OCI-LY3 (cell line): ENCODE measurements around the gene MACF1.

Experiments
- H2AFZ ChIP-seq: fragments of 200-600, 300-600 bp; shearing (Covaris generic); 2 replicates; pipeline ENCODE4 v1.6.0; 2014; ENCODE audit warnings: antibody characterized with exemption, low read depth, low read length
- H3K27ac ChIP-seq: fragments of 200-600, 300-600 bp; sonication (generic); 2 replicates; pipeline ENCODE4 v1.5.1; 2014; ENCODE audit warnings: mild to moderate bottlenecking, low read length, moderate library complexity, mixed read lengths
- H3K27me3 ChIP-seq: fragments of 200-600, 300-600 bp; sonication (generic); 2 replicates; pipeline ENCODE4 v1.6.1; 2014; ENCODE audit warnings: low read depth, low read length, mixed read lengths
- H3K36me3 ChIP-seq: fragments of 200-600, 300-600 bp; sonication (generic); replicated peaks from 2 replicates; pipeline ENCODE3; 2014; ENCODE audit warnings: low read depth, low read length, mixed read lengths
- H3K4me1 ChIP-seq: fragments of 300-600, 200-600 bp; sonication (generic); 2 replicates; pipeline ENCODE4 v1.6.1; 2014; ENCODE audit warnings: low read length, mixed read lengths
- H3K4me2 ChIP-seq: fragments of 200-600, 300-600 bp; sonication (generic); 2 replicates; pipeline ENCODE4 v1.6.1; 2014; ENCODE audit warnings: low read length, mixed read lengths
- H3K4me3 ChIP-seq: fragments of 300-600, 200-600 bp; sonication (generic); 2 replicates; pipeline ENCODE4 v1.5.1; 2014; ENCODE audit warnings: antibody characterized with exemption, mild to moderate bottlenecking, low read length, moderate library complexity
- H3K79me2 ChIP-seq: fragments of 300-600, 200-600 bp; shearing (Covaris generic); 2 replicates; pipeline ENCODE4 v1.6.1; 2014; ENCODE audit warnings: mild to moderate bottlenecking, low read length, mixed read lengths
- H3K9ac ChIP-seq: fragments of 300-600, 200-600 bp; shearing (Covaris generic); 2 replicates; pipeline ENCODE4 v1.6.0; 2014; ENCODE audit warnings: mild to moderate bottlenecking, low read length, moderate library complexity
- H3K9me3 ChIP-seq: fragments of 200-600, 300-600 bp; shearing (Covaris generic); 2 replicates; pipeline ENCODE4 v1.6.1; 2014; ENCODE audit warnings: low read length, mixed read lengths; ENCODE audit not compliant: insufficient read depth
- H4K20me1 ChIP-seq: fragments of 200-600, 300-600 bp; sonication (generic); 2 replicates; pipeline ENCODE4 v1.6.1; 2016; ENCODE audit warnings: low read length, mixed read lengths; ENCODE audit not compliant: insufficient read depth
- CTCF ChIP-seq: fragments of 200-600, 300-600 bp; sonication (generic); IDR thresholded peaks from 2 replicates; pipeline ENCODE4 v1.5.1; 2014; ENCODE audit warnings: antibody characterized with exemption, low read length, low read depth
- EZH2phosphoT487 ChIP-seq: fragments of 200-600 bp; shearing (Covaris generic); IDR thresholded peaks from 2 replicates; pipeline ENCODE4 v1.6.1; 2018; ENCODE audit warnings: antibody characterized with exemption, mixed run types, low read depth

MACF1 gene

GRCh38 chr1:39331647-39332046, 127.2 kb downstream of the MACF1 start:
- Histone ChIP-seq H3K9me3 (no peaks in the 10 kb centered on the region), H3K36me3 (peaks cover 7% of the 10 kb centered on the region), H2AFZ (no peak overlapping the region), H4K20me1 (no peaks in the 10 kb centered on the region), H3K27ac (no peak overlapping the region), H3K4me2 (no peak overlapping the region), H3K79me2 (no peaks in the 10 kb centered on the region), H3K27me3 (no peaks in the 10 kb centered on the region), H3K4me3 (no peak overlapping the region), H3K9ac (no peak overlapping the region), H3K4me1 (no peaks in the 10 kb centered on the region)
- no peak for TF ChIP-seq CTCF
- no peak for TF ChIP-seq EZH2phosphoT487

- no peaks in the 10 kb centered on the region for H3K27me3 ChIP-seq
- no peak overlapping the region for H2AFZ ChIP-seq
- no peaks in the 10 kb centered on the region for H3K79me2 ChIP-seq
- peaks cover 4% of the 10 kb centered on the region for H3K36me3 ChIP-seq
- H3K27ac ChIP-seq = no peak overlapping the region
- H3K4me3 ChIP-seq = no peak overlapping the region
- H3K4me2 ChIP-seq = no peak overlapping the region
- TF ChIP-seq EZH2phosphoT487 = no peak
- TF ChIP-seq CTCF = no peak
- no peaks in the 10 kb centered on the region for H3K4me1 ChIP-seq
- no peaks in the 10 kb centered on the region for H4K20me1 ChIP-seq
- no peak overlapping the region for H3K9ac ChIP-seq
- H3K9me3 ChIP-seq = no peaks in the 10 kb centered on the region
These were observed 127.8 kb downstream of the MACF1 start for GRCh38 chr1:39332291-39332690.

GRCh38 chr1:39332828-39333227, 128.3 kb downstream of the MACF1 start:
- no peak overlapping the region for H3K9ac ChIP-seq
- no peak for TF ChIP-seq CTCF
- TF ChIP-seq EZH2phosphoT487 = no peak
- H2AFZ ChIP-seq = no peak overlapping the region
- H3K4me3 ChIP-seq = no peak overlapping the region
- no peak overlapping the region for H3K4me2 ChIP-seq
- H3K27ac ChIP-seq = no peak overlapping the region
- H4K20me1 ChIP-seq = no peaks in the 10 kb centered on the region
- H3K27me3 ChIP-seq = no peaks in the 10 kb centered on the region
- H3K9me3 ChIP-seq = no peaks in the 10 kb centered on the region
- H3K79me2 ChIP-seq = no peaks in the 10 kb centered on the region
- H3K36me3 ChIP-seq = no peaks in the 10 kb centered on the region
- H3K4me1 ChIP-seq = no peaks in the 10 kb centered on the region

GRCh38 chr1:39333296-39333695, 128.8 kb downstream of the MACF1 start:
- Histone ChIP-seq H3K4me3 (no peak overlapping the region), H4K20me1 (no peaks in the 10 kb centered on the region), H3K27ac (no peak overlapping the region), H3K4me1 (no peaks in the 10 kb centered on the region), H3K9ac (no peak overlapping the region), H3K79me2 (no peaks in the 10 kb centered on the region), H3K27me3 (no peaks in the 10 kb centered on the region), H3K9me3 (no peaks in the 10 kb centered on the region), H2AFZ (no peak overlapping the region), H3K4me2 (no peak overlapping the region), H3K36me3 (no peaks in the 10 kb centered on the region)
- TF ChIP-seq CTCF (no peak), EZH2phosphoT487 (no peak)
